Measurements from ENCODE around the gene GFRA1.

The GFRA1 gene

DNA sequence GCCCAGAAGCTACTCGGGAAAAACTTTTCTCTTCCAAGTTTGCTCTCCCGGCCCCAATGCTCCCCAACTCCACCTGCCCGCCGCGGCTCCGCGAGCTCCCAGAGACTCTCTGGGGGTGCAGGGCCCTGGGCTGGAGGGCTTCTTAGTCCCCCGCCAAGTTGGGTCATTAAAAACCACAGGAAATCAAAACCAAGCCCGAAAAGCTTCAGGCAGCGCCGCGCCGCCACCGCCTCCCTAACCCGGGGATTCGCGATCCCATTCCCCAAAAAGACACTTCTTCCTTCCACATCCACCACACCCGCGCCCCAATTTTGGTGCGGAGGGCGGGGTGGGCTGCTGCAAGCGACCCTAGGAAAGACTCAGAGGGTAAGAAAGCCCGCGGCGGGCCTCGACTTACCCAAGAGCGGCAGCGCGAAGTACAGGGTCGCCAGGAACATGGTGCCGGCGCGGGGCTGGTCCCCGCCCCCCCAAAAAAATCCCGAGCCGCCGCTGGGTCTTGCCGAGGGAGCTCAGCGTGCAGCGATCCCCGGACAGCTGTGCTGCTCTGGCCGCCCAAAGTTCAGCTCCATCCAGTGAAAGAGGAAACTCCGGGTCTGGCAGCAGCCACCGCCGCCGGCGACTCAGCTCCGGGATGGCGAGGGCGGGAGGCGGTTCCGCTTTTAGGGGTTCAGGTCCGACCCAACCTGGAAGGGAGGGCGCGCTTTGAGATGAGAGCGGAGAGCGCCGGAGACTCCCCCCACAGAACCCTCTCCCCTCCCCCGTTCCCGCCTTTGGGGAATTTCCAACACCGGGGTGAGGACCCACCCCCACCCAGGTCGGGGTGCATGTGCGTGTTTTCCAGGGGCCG lies 1.2 kb downstream of the GFRA1 start:
- TF ChIP-seq, protein P1, sequence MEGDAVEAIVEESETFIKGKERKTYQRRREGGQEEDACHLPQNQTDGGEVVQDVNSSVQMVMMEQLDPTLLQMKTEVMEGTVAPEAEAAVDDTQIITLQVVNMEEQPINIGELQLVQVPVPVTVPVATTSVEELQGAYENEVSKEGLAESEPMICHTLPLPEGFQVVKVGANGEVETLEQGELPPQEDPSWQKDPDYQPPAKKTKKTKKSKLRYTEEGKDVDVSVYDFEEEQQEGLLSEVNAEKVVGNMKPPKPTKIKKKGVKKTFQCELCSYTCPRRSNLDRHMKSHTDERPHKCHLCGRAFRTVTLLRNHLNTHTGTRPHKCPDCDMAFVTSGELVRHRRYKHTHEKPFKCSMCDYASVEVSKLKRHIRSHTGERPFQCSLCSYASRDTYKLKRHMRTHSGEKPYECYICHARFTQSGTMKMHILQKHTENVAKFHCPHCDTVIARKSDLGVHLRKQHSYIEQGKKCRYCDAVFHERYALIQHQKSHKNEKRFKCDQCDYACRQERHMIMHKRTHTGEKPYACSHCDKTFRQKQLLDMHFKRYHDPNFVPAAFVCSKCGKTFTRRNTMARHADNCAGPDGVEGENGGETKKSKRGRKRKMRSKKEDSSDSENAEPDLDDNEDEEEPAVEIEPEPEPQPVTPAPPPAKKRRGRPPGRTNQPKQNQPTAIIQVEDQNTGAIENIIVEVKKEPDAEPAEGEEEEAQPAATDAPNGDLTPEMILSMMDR (IDR thresholded peaks at IDR 0.05; ENCODE audit: poor library complexity, severe bottlenecking), result no peak
- Histone ChIP-seq H3K36me3 (ENCODE audit: low read depth) (no peaks in the 10 kb centered on the region), H3K27ac (ENCODE audit: poor library complexity, severe bottlenecking) (no peak overlapping the region), H3K9me3 (ENCODE audit: severe bottlenecking) (no peaks in the 10 kb centered on the region), H3K4me3 (ENCODE audit: severe bottlenecking) (peak overlapping the region; percentile 10), H3K4me1 (ENCODE audit: insufficient read depth, poor library complexity, severe bottlenecking) (no peaks in the 10 kb centered on the region), H3K27me3 (ENCODE audit: insufficient read depth, poor library complexity, severe bottlenecking) (peaks cover 85% of the 10 kb centered on the region)
- DNase-seq (ENCODE audit: low spot score), result no peak
- peak; percentile 32; the same call in 1 of the 3 replicates for ATAC-seq (ENCODE audit: low read depth)

DNA sequence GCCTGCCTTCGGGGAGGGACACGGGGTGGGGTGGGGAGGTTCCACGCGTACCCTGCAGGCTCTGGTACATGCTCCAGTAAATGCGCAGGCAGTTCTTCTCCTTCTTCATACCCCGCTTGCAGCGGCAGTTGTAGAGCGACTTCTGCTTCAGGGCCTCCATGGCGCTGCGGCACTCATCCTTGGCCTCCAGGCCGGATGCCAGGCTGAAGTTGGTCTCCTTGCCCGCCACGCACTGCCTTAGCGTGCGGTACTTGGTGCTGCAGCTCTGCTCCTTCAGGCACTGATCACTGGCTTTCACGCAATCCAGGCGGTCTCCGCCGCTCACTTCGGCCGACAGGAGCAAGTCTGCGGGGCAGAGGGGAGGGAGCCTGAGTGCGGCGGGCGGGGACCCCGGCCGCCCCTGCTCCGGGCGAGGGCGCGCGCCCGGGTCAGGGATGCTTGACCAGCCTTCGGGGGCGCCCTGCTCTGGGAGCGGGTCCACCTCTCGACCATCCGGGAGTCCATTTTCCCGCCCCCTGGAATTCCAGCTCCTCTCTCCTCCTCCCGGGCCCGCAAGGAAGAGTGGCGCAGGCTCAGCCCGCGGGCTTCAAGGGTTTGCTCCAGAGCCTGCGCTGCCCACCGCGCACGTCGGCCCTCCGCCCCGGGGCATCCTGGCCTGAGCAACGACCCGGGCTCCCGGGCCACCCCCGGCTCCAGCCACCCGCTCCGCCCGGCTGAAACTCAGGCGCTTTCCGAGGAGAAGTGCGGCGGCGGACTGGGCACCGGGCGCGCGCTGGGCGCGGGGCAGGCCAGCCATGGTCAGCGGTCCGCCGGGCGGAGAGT lies 2.0 kb downstream of the GFRA1 start:
- Histone ChIP-seq H3K27ac (ENCODE audit: poor library complexity, severe bottlenecking) (no peak overlapping the region), H3K27me3 (ENCODE audit: insufficient read depth, poor library complexity, severe bottlenecking) (peaks cover 84% of the 10 kb centered on the region), H3K9me3 (ENCODE audit: severe bottlenecking) (no peaks in the 10 kb centered on the region), H3K36me3 (ENCODE audit: low read depth) (no peaks in the 10 kb centered on the region), H3K4me1 (ENCODE audit: insufficient read depth, poor library complexity, severe bottlenecking) (no peaks in the 10 kb centered on the region), H3K4me3 (ENCODE audit: severe bottlenecking) (no peak overlapping the region)
- ATAC-seq (ENCODE audit: low read depth), result no peak
- TF ChIP-seq, protein P1 (IDR thresholded peaks at IDR 0.05; ENCODE audit: poor library complexity, severe bottlenecking), result no peak
- DNase-seq (ENCODE audit: low spot score), result no peak

DNA sequence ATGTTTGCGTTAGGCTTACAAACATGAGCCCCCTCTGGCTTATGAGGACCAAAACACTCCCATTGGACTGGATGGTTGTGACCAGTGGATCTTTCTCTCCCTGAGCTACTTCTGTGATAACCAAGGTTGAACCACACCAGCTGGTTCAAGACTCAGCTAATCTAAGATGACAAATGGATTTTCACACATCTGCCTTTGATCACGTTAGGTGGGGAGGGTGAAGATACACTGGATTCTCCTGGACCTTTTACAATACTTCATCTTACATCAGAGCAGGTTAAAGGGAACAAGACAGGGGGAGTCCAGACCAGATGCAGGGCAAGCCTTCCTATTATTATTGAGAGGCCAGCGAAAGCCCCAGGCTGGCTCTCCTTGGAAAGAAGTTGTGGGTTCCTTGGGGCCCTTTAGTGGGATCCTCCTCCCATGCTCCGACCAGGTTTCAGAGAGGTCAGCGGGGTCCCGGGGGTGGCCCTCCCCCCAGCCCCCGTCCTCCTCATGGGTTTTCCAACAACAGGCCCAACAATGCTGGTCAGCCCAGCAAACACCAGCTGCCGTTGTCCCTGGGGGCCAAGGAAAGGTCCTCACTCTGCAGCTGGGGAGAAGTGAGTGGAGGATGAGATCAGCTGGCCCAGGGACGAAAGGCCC lies 2.8 kb downstream of the GFRA1 start:
- ATAC-seq (ENCODE audit: low read depth) (no peak), DNase-seq (ENCODE audit: low spot score) (no peak)
- no peak overlapping the region for H3K4me3 ChIP-seq (ENCODE audit: severe bottlenecking)
- H3K4me1 ChIP-seq (ENCODE audit: insufficient read depth, poor library complexity, severe bottlenecking), result no peaks in the 10 kb centered on the region
- H3K9me3 ChIP-seq (ENCODE audit: severe bottlenecking), result no peaks in the 10 kb centered on the region
- no peaks in the 10 kb centered on the region for H3K36me3 ChIP-seq (ENCODE audit: low read depth)
- no peak overlapping the region for H3K27ac ChIP-seq (ENCODE audit: poor library complexity, severe bottlenecking)
- TF ChIP-seq, protein P1 (IDR thresholded peaks at IDR 0.05; ENCODE audit: poor library complexity, severe bottlenecking), result no peak
- H3K27me3 ChIP-seq (ENCODE audit: insufficient read depth, poor library complexity, severe bottlenecking), result peaks cover 81% of the 10 kb centered on the region

DNA sequence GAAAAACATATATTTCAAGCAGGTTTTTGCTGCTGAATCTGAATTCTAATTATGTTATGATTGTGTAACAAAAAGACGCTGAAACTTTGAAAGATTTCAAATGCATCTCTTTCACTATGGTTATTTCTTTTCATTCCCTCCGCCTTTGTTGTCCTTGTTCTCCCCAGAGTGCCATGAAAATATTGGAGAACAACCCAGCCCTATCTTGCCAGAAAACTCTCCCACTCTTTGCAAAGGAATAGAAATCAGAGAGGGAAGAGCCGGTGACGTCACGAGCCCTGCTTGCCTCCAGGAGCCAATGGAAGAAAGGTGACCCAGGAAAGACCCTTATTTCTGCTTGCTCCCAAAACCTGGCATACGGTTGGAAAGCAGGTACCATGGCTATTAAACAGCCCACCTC lies 3.4 kb downstream of the GFRA1 start:
- Histone ChIP-seq H3K4me1 (ENCODE audit: insufficient read depth, poor library complexity, severe bottlenecking) (no peaks in the 10 kb centered on the region), H3K9me3 (ENCODE audit: severe bottlenecking) (no peaks in the 10 kb centered on the region), H3K36me3 (ENCODE audit: low read depth) (no peaks in the 10 kb centered on the region), H3K27me3 (ENCODE audit: insufficient read depth, poor library complexity, severe bottlenecking) (peaks cover 74% of the 10 kb centered on the region), H3K4me3 (ENCODE audit: severe bottlenecking) (no peak overlapping the region), H3K27ac (ENCODE audit: poor library complexity, severe bottlenecking) (no peak overlapping the region)
- TF ChIP-seq, protein P1 (IDR thresholded peaks at IDR 0.05; ENCODE audit: poor library complexity, severe bottlenecking), result no peak
- ATAC-seq (ENCODE audit: low read depth), result no peak
- no peak for DNase-seq (ENCODE audit: low spot score)
